BJ (cell line): ENCODE data around the gene RPL32. TPM values are rescaled to one million over a fixed set of nuclear protein-coding genes. Genes with fewer than 3 reads are reported as not detected.

ENCODE experiments used
- CTCF ChIA-PET: fragments of 350-600 bp; formaldehyde crosslinking; extraction: SDS; loops from one replicate; lab custom pipeline; 2021; ENCODE audit warnings: antibody characterized with exemption, inconsistent platforms; lab: Yijun Ruan, JAX
- POLR2A ChIA-PET: fragments of 300-600 bp; sonication (Branson Sonifier 250); formaldehyde crosslinking; extraction: SDS; loops from one replicate; lab custom pipeline; 2021; ENCODE audit warnings: antibody characterized with exemption; lab: Charles Lee
- DNase-seq: peaks from one replicate; pipeline ENCODE4 v3.0.0-alpha.2; 2011; ENCODE audit warnings: low read depth
- H3K27me3 ChIP-seq: 2 replicates; pipeline ENCODE4 v1.6.0; 2011; ENCODE audit warnings: low read length; ENCODE audit not compliant: control insufficient read depth, insufficient read depth
- H3K36me3 ChIP-seq: 2 replicates; pipeline ENCODE4 v1.5.1; 2011; ENCODE audit warnings: low read length; ENCODE audit not compliant: control insufficient read depth, insufficient read depth
- H3K4me3 ChIP-seq: 2 replicates; pipeline ENCODE4 v1.5.1; 2011; ENCODE audit warnings: low read depth, mild to moderate bottlenecking, control low read depth, low read length
- CTCF ChIP-seq: IDR thresholded peaks from 2 replicates; pipeline ENCODE4 v1.5.1; 2011; ENCODE audit warnings: low read depth, mild to moderate bottlenecking, control low read depth, inconsistent platforms, low read length, moderate library complexity; ENCODE audit not compliant: insufficient read depth
- polyA plus RNA-seq: library from polyadenylated mRNA; depleted of rRNA; stranded (reverse); fragments of >200 nt; gene quantifications from 2 replicates; pipeline ENCODE4 v1.2.3, GENCODE V29; 2011

RPL32 gene
- polyA plus RNA-seq, 1 experiment = 3,018 TPM

- no peak overlapping the region for H3K4me3 ChIP-seq
- DNase-seq = no peak
- no peaks in the 10 kb centered on the region; the same call in 1 of the 2 replicates for H3K36me3 ChIP-seq
- POLR2A ChIA-PET = no interaction called here
- CTCF ChIA-PET = interaction anchor here (3.6 kb wide), 1 partner anchor 14 kb away, joined by 17 read pairs; no protein-coding TSS in a partner anchor
- H3K27me3 ChIP-seq = no peaks in the 10 kb centered on the region
- no peak for TF ChIP-seq CTCF
Observed at GRCh38 chr3:12825156-12825555, 16.2 kb downstream of the RPL32 start.

GRCh38 chr3:12824299-12824698, 17.1 kb downstream of the RPL32 start:
- H3K36me3 ChIP-seq = no peaks in the 10 kb centered on the region; the same call in 1 of the 2 replicates
- DNase-seq = no peak
- H3K4me3 ChIP-seq = no peak overlapping the region
- no peaks in the 10 kb centered on the region for H3K27me3 ChIP-seq
- no peak for TF ChIP-seq CTCF
- ChIA-PET POLR2A (no interaction called here), CTCF (interaction anchor here (3.6 kb wide), 1 partner anchor 13 kb away, joined by 17 read pairs; no protein-coding TSS in a partner anchor)

DNA sequence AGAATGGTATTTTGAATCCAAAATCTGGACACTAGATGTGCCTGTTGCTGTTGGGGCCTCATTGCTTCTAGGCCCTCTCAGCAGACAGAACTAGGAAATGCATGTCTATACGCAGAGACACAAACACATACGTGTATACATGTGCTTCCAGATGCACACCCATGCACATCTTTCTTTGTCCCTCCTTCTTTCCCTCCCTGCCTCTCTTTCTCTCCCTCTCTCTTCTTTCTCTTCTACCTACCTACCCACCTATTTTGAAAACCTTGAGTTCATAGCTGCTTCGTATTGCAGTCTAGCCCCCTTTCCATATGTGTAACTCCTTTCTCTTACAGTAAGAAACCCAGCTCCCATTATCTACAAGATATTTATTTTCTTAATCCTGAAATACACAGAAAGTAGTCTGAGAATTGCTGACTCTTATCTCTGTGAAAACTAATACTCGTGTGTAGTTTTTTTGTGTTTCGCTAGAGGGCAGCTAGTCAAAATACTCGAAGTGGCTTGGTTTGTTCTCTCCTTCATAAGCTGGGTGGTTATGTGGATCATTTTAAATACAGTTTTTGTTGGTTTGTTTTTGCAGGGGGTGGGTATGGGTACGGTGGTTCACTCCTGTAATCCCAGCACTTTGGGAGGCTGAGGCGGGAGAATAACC, 18.5 kb downstream of the RPL32 start:
- DNase-seq = no peak
- CTCF ChIA-PET = interaction anchor here (0.6 to 6.6 kb wide), 7 partner anchors 8 to 687 kb away, joined by 3 to 36 read pairs (median 5); partner anchors contain the start of gene RPL32

DNA sequence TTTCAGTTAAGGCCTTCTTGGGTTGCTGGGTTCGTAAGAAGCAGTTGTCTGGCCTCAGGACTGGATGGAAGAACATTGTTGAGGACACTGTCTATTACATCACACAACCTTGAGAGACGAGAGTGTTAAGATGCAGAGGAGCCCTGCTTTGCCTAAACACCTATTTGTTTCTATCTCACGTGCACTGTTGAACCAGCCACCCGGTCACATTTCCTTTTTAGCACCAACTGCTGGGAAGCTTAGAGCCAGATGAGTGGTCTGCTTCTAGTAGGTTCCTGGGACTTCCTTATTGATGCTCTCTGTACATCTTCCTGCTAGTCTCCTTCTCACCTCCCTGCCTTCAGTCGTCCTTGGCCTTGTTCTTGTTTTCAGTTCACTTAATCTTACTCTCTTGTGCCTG, 22.6 kb downstream of the RPL32 start:
- DNase-seq = no peak
- Histone ChIP-seq H3K27me3 (no peaks in the 10 kb centered on the region), H3K36me3 (peaks cover 2% of the 10 kb centered on the region; the same call in 1 of the 2 replicates), H3K4me3 (no peak overlapping the region)
- ChIA-PET POLR2A (no interaction called here), CTCF (interaction anchor here (0.8 to 6.6 kb wide), 3 partner anchors 9 to 14 kb away, joined by 3 to 36 read pairs (median 6); no protein-coding TSS in a partner anchor)
- no peak for TF ChIP-seq CTCF

More for the DNA sequence above, 18.5 kb downstream of the RPL32 start:
- no peaks in the 10 kb centered on the region for H3K27me3 ChIP-seq
- no peaks in the 10 kb centered on the region; the same call in 1 of the 2 replicates for H3K36me3 ChIP-seq
- POLR2A ChIA-PET = no interaction called here
- peak; percentile 45 for TF ChIP-seq CTCF
- H3K4me3 ChIP-seq = no peak overlapping the region

DNA sequence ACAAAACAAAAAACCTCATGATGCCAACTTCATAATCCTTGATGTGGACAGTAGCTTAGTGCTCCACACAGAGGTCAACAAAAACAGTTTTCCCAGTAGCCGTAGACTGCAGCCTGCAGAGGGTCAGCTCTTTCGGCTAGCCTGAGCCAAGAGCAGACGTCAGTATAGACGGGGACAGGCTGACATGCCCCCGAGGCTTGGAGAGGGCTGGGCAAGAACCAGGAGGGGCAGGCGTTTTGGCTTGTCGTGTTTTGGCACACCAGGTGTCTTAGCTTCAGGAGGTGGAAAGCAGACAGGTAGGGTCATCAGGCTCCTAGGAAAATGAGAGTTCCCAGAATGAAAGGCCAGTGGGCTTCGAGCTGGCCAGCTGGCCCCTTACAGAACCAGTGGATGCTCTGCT, 23.1 kb downstream of the RPL32 start:
- ChIA-PET POLR2A (no interaction called here), CTCF (interaction anchor here (0.8 to 6.6 kb wide), 2 partner anchors 10 to 14 kb away, joined by 3 to 36 read pairs; no protein-coding TSS in a partner anchor)
- H3K27me3 ChIP-seq = no peaks in the 10 kb centered on the region

More for the DNA sequence above, 23.1 kb downstream of the RPL32 start:
- Histone ChIP-seq H3K36me3 (peaks cover 2% of the 10 kb centered on the region; the same call in 1 of the 2 replicates), H3K4me3 (no peak overlapping the region)
- no peak for TF ChIP-seq CTCF
- DNase-seq = no peak
